H1 (cell line): ENCODE measurements around the gene ZNF318. TPM values are rescaled to one million over a fixed set of nuclear protein-coding genes. Genes with fewer than 3 reads are reported as not detected.

Experiments used
- GABPA ChIP-seq: IDR thresholded peaks from 2 replicates; pipeline ENCODE4 v1.6.1; 2011; ENCODE audit warnings: mild to moderate bottlenecking, low read length, moderate library complexity, borderline replicate concordance; ENCODE audit not compliant: insufficient read depth
- JUN ChIP-seq: IDR thresholded peaks from 2 replicates; pipeline ENCODE4 v1.6.1; 2011; ENCODE audit warnings: low read depth, mild to moderate bottlenecking, improper control_type of control experiment, low read length
- POLR2AphosphoS5 ChIP-seq: IDR thresholded peaks from 2 replicates; pipeline ENCODE4 v1.6.1; 2011; ENCODE audit warnings: low read depth, low read length
- SRF ChIP-seq: IDR thresholded peaks from 2 replicates; pipeline ENCODE4 v1.6.1; 2011; ENCODE audit warnings: mild to moderate bottlenecking, low read depth, low read length, moderate library complexity
- polyA plus RNA-seq, 7 experiments: library from polyadenylated mRNA; depleted of rRNA in 3 of 7; stranded (reverse) in 5 of 7; unstranded in 2 of 7; fragments of >200 nt in 5 of 7; fragments of 200-250 nt in 2 of 7; gene quantifications; 1 replicate in 5 of 7; 2 replicates in 1 of 7; 4 replicates in 1 of 7; pipeline versions ENCODE4 v1.2.1 to v1.2.3, GENCODE V29; 2011 to 2013; ENCODE audit warnings: missing spikeins in 2 of 7, mixed read lengths in 2 of 7
- total RNA-seq: library from RNA; stranded (reverse); fragmentation: NEBNext Ultra II Directional; extraction: Animal tissue kit (Norgen Biotek cat#: 25700); gene quantifications from 2 replicates; pipeline ENCODE4 v1.2.1, GENCODE V29; 2021

Gene ZNF318
- total and polyA plus RNA-seq, 2 of the 8 experiments (the other 6 are each of a cell fraction or from before 2014, with no cell fraction given) = 10.2 to 22.1 TPM

GRCh38 chr6:43377710-43378229, 8.3 kb upstream of the ZNF318 start (continued):
- TF ChIP-seq JUN (no peak), POLR2AphosphoS5 (no peak), GABPA (no peak), SRF (no peak)
